Activated effector memory CD4-positive, alpha-beta T cell treated with anti-CD3 and anti-CD28 coated beads, Interleukin-2, amount 50 U/mL, for 16 hours (primary cell): ENCODE data around the gene WSB1.

ENCODE experiments used
- DNase-seq: peaks from one replicate; pipeline ENCODE4 v3.0.0-alpha.2; 2020

Gene WSB1

GRCh38 chr17:27281438-27281837 is 12.5 kb upstream of the WSB1 start:
- no peak for DNase-seq

DNA sequence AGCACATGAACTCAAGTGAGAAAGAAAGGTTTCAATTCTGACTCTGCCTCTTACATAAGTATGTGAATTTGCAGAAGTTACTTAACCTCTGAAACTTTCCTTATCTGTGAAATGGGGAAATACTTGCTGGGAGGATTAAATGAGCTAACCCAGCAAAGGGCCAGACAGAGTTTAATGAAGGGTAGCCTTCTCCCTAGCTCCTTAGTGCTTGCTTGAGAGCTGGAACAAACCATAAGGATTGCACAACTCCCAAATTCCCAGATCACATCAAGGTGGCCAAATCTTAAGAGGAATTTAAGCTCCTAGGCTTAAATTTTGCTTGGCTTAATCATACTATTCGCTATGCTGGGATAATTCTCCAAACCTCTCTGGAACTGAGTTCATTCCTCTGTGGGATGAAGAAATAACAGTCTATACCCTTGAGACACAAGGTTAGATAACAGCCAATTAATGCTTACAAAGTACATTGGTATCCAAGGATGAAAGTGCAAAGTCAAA is 11.8 kb upstream of the WSB1 start:
- DNase-seq, result no peak

DNA sequence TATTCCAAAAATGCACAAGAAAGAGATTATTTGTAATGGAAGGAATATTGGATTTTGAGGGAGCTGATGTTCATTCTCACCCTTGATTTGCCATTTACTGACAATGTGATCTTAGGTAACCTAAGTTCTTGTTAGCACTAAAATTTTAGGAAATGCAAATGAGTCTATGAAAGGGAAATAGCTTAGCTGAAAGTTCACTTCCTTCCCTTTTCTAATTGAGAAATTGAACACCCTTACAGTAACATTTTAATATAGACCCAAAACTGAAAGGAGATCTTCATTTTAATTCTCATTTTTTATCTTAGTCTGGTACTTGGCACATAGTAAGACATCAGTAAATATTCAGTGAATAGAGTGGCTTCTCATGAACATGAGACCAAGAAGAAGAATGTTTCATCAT is 10.9 kb upstream of the WSB1 start:
- no peak for DNase-seq

GRCh38 chr17:27283751-27284150 is 10.2 kb upstream of the WSB1 start:
- DNase-seq, result no peak

GRCh38 chr17:27284811-27285415 is 9.0 kb upstream of the WSB1 start:
- no peak for DNase-seq

GRCh38 chr17:27285516-27285915 is 8.4 kb upstream of the WSB1 start:
- no peak for DNase-seq

GRCh38 chr17:27288183-27288582 is 5.7 kb upstream of the WSB1 start:
- DNase-seq, result no peak

GRCh38 chr17:27289856-27290255 is 4.1 kb upstream of the WSB1 start:
- DNase-seq, result no peak

DNA sequence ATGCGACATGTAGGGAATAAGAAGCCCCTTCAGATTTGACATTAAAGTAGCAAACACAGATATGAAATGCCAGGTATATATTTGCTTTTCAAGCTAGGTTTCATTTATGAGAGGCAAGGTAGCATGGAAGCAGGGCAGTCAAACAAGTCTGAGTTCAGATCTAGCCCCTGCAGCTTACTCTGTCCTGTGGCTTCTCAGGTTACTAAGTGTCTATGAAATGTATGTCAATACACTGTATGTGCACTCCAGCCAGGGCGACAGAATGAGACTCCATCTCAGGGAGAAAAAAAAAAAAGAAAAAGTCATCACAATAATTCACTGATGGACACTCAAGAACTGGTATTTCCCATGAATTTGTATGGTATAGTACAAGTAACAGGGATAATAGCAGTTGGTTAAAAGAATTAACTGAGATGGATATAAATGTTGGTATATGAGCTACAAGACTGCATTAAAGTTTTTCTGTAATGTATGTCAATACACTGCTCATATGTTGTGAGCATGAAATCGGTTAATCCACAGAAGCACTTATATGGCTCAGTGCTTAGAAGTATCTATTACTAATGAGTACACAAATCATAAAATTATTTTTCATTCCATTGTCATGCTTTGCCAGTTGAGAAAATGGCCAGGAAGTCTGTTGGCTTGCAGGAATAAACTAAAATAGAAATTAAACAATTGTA is 2.9 kb upstream of the WSB1 start:
- no peak for DNase-seq

DNA sequence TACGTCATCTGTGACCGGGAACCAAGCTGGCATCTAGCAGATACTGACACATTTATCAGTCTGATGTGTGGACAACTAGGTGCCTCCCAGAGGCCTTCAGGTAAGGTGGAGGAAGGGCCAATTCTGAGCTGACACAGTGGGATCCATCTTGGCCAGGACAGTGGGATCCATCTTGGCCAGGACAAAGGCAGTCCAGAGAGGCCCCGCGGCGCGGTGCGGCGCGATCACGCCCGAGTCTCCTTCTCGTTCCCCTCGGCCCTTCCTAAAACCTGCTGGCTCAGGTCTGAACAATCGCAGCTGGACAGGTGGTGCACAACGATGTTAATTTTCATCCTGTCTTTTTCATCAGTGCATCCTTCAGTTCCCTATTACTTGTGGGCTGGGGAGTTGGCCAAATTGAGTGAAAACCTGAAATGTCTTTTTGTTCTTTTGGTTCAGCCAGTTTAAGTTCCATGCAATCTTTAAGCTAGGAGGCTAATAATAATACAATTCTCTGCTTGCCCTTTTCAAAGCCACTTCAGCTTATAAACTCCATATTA is 486 bp upstream of the WSB1 start:
- peak; percentile 66 for DNase-seq

DNA sequence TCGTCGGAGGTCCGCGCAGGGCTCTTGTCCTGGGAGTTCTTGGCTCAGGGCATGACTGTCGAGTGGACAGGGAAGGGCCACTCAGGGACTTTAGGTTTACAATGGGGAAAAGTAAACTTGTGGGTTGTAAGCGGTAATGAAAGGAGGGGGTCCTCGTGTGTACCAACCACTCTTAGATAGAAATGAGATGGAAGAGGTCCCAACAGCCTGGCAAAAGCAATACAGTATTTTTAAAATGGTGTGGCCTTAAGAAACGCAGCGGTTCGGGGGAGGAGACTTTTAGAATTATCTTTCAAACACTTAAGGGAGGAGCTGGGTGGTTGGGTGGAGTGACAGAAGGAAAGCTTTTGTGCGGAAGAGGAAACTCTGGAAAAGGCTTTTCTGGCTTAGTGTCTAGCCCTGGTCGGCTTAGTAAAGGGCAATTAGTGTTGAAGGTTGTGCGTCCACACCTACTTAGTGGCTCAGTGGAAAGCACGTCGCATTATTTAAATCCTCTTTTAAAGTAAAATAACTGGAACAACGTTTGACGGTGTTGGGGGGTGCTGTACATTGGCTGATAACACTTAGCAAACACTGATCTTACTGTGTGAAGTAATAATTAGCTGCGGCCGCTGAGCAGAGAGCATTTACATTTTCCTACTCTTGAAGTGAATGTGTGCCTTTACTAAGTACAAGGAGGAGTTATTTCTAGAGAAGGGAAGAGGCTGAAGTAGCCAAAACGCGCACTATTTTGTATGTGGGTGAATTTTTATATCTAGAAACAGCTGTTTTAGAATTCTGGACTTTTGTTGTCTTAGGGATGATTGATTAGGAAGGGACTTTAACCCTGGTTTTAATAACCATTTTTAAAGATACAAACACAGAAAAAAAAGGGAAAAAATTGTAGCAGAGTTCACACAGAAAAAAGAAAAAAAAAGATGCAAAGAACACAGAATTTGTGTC is 1.0 kb downstream of the WSB1 start:
- DNase-seq, result peak; percentile 75

- no peak for DNase-seq
Observed at GRCh38 chr17:27295945-27296344, 2.0 kb downstream of the WSB1 start.

DNA sequence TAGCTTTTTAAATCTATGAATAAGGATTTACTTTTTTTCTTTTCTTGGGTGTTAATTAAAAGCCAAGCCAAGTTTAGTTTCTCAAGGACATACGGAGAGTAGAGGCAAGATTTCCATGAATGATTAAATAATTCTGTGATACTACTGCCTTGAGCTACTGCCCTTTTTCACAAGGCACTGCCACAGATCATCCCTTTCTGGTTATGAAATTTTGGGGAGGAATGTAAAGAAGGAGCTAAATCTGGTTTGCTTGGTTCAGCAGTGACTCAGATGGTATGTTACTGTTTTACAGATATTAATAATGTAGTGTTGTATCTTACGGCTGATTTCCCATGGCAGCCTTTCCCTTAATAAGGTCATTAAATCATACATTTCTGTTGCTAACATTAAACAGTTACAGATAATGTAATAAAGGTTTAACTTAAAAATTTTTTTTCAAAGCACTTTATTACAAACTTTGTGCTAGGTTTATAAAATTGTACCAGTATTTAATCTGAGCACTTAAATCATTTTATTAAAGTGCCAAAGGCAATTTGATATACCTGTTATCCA is 2.6 kb downstream of the WSB1 start:
- no peak for DNase-seq

GRCh38 chr17:27299384-27300049 is 5.6 kb downstream of the WSB1 start:
- DNase-seq, result no peak

DNA sequence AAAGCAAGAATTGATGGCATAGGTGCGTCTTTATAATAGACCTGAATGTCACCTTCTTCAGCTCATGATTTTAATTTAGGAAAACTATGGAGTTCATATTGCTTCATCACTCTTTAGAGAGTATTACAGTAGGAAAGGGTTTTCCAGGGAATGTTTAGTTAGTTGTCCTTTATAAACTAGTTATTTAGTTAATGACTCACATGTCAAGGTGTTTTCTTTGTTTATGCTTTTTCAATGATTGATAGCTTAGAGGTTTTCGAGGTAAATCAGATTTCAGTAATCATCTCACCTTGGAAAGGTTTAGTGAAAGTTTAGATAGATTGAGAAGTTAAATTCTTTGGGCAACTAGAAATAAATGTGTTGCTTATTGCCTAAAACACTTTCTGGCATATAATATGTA is 9.8 kb downstream of the WSB1 start:
- no peak for DNase-seq

DNA sequence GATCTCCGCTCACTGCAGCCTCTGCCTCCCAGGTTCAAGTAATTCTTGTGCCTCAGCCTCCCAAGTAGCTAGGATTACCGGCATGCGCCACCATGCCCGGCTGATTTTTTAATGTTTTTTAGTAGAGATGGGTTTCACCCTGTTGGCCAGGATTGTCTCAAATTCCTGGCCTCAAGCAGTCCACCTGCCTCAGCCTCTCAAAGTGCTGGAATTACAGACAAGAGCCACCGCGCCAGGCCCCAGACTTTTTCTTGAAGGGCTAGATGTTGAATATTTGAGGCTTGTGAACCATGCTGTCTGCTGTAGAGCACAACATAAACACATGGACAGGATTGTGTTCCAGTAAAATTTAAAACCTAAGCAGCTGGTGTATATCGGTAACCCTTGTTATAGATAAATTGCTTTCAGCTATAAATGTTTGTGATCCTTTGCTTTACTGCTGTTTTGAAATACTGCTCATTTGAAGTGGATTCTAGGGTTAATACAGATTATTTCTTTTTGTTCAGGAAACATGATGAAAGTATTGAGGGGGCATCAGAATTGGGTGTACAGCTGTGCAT is 12.4 kb downstream of the WSB1 start:
- no peak for DNase-seq

GRCh38 chr17:27310565-27311110 is 16.7 kb downstream of the WSB1 start:
- no peak for DNase-seq

- DNase-seq, result no peak
Observed at GRCh38 chr17:27313301-27313700, 19.4 kb downstream of the WSB1 start.

- DNase-seq, result no peak
Observed at GRCh38 chr17:27315322-27315721, 21.4 kb downstream of the WSB1 start.

GRCh38 chr17:27315796-27316465 is 22.0 kb downstream of the WSB1 start:
- DNase-seq, result no peak

- no peak for DNase-seq
Observed at GRCh38 chr17:27318228-27318627, 24.3 kb downstream of the WSB1 start.
